K562 (cell line): ENCODE results near the gene AHI1. TPM values are rescaled to one million over a fixed set of nuclear protein-coding genes. Genes with fewer than 3 reads are reported as not detected.

Experiments
- CAMTA2 ChIP-seq: fragments of 250-450 bp; sonication (Bioruptor Pico); conservative IDR thresholded peaks from 2 replicates; pipeline ENCODE4 v1.5.1; 2022
- CEBPG ChIP-seq, 3 experiments: fragments of 200-800 bp in 1 of 3; sonication (Bioruptor generic) in 1 of 3; sonication (generic) in 1 of 3; formaldehyde crosslinking in 1 of 3; IDR thresholded peaks in 2 of 3; conservative IDR thresholded peaks in 1 of 3; 2 replicates each; pipeline versions ENCODE4 v1.6.1 to v1.8.0; 2016 to 2022; ENCODE audit warnings: missing compliant biosample characterization in 2 of 3, missing genetic modification characterization in 2 of 3, mild to moderate bottlenecking in 1 of 3, missing genetic modification reagents in 1 of 3
- FOXA3 ChIP-seq, 2 experiments: fragments of 450-650 bp in 1 of 2; sonication (generic) in 1 of 2; formaldehyde crosslinking; IDR thresholded peaks in 1 of 2; conservative IDR thresholded peaks in 1 of 2; 2 replicates each; pipeline versions ENCODE4 v1.4.0 to v1.8.0; 2020 to 2022; ENCODE audit warnings: mild to moderate bottlenecking in 2 of 2, missing genetic modification reagents in 1 of 2
- GABPA ChIP-seq: fragments of 200-800 bp; sonication (Bioruptor generic); conservative IDR thresholded peaks from 2 replicates; pipeline ENCODE4 v1.6.1; 2016; ENCODE audit warnings: low read depth, missing genetic modification characterization, missing compliant biosample characterization
- HLTF ChIP-seq: fragments of 450-650 bp; IDR thresholded peaks from 2 replicates; pipeline ENCODE4 v1.6.1; 2016
- KLF13 ChIP-seq: fragments of 450-650 bp; IDR thresholded peaks from 2 replicates; pipeline ENCODE4 v1.6.1; 2016; ENCODE audit warnings: missing genetic modification characterization, low read depth, mild to moderate bottlenecking, missing compliant biosample characterization, moderate library complexity, borderline replicate concordance
- KLF6 ChIP-seq: fragments of 250-450 bp; sonication (Bioruptor Pico); IDR thresholded peaks from 2 replicates; pipeline ENCODE4 v1.4.0; 2020; ENCODE audit warnings: mild to moderate bottlenecking, moderate library complexity, borderline replicate concordance
- MTA3 ChIP-seq: fragments of 450-650 bp; formaldehyde crosslinking; IDR thresholded peaks from 2 replicates; pipeline ENCODE4 v1.6.1; 2017; ENCODE audit warnings: mild to moderate bottlenecking, borderline replicate concordance
- NFATC3 ChIP-seq: fragments of 450-650 bp; IDR thresholded peaks from 2 replicates; pipeline ENCODE4 v1.6.1; 2017; ENCODE audit warnings: mild to moderate bottlenecking
- POLR2AphosphoS2 ChIP-seq: IDR thresholded peaks from 2 replicates; pipeline ENCODE4 v1.6.1; 2012; ENCODE audit warnings: low read length, improper control_type of control experiment
- RNF2 ChIP-seq: sonication (generic); IDR thresholded peaks from 2 replicates; pipeline ENCODE4 v1.6.1; 2016
- SETDB1 ChIP-seq: IDR thresholded peaks from one replicate; pipeline ENCODE4 v1.6.1; 2012; ENCODE audit warnings: low read length, control low read depth, inconsistent platforms
- SRSF7 ChIP-seq: fragments of 200-400 bp; formaldehyde crosslinking; optimal IDR thresholded peaks from 2 replicates; pipeline ENCODE3; 2017; ENCODE audit warnings: mild to moderate bottlenecking, low read depth, low read length
- ZNF239 ChIP-seq: fragments of 250-450 bp; sonication (Bioruptor Pico); IDR thresholded peaks from 2 replicates; pipeline ENCODE4 v1.4.0; 2020; ENCODE audit warnings: mild to moderate bottlenecking
- ZNF431 ChIP-seq: sonication (generic); formaldehyde crosslinking; IDR thresholded peaks from 2 replicates; pipeline ENCODE4 v1.8.0; 2022; ENCODE audit warnings: mild to moderate bottlenecking, missing genetic modification reagents
- polyA plus RNA-seq, 8 experiments: library from polyadenylated mRNA; depleted of rRNA in 4 of 8; stranded (reverse) in 5 of 8; unstranded in 3 of 8; fragments of >200 nt; fragmentation: Nextera tagmentation in 2 of 8; fragmentation: Illumina TruSeq in 1 of 8; extraction: Ambion mirVana in 2 of 8; extraction: Trizol in 1 of 8; gene quantifications; 2 replicates each; pipeline versions ENCODE4 v1.2.1 to v1.2.3, GENCODE V29; 2011 to 2014; ENCODE audit warnings: inconsistent platforms in 1 of 8, missing spikeins in 1 of 8
- total RNA-seq, 7 experiments: library from RNA; depleted of rRNA in 6 of 7; stranded (reverse); fragments of >200 nt in 6 of 7; fragmentation: Illumina TruSeq in 2 of 7; extraction: Trizol in 2 of 7; gene quantifications; 2 replicates each; pipeline versions ENCODE4 v1.2.1 to v1.2.3, GENCODE V29; 2011 to 2021; ENCODE audit warnings: low replicate concordance in 1 of 7
- TF ChIP-seq, protein P1 (sequence below): fragments of 450-650 bp; IDR thresholded peaks from 2 replicates; pipeline ENCODE4 v1.6.1; 2018; ENCODE audit warnings: mild to moderate bottlenecking, low read depth; ENCODE audit not compliant: partially characterized antibody
- TF ChIP-seq, protein P2 (sequence below): sonication (generic); formaldehyde crosslinking; IDR thresholded peaks from 2 replicates; pipeline ENCODE4 v1.8.1; 2023; ENCODE audit warnings: mild to moderate bottlenecking, missing genetic modification reagents
- TF ChIP-seq, protein P3 (sequence below): fragments of 450-650 bp; formaldehyde crosslinking; IDR thresholded peaks from 2 replicates; pipeline ENCODE4 v1.4.0; 2020; ENCODE audit warnings: mild to moderate bottlenecking, moderate library complexity
- TF ChIP-seq, protein P4 (sequence below): sonication (generic); formaldehyde crosslinking; IDR thresholded peaks from 2 replicates; pipeline ENCODE4 v1.8.0; 2022; ENCODE audit warnings: mild to moderate bottlenecking, low read depth, missing genetic modification reagents

AHI1 gene
- total and polyA plus RNA-seq, 9 of the 15 experiments (the other 6 are each of a cell fraction or from before 2014, with no cell fraction given), result 24.7 to 54.9 (median 32.2) TPM

DNA sequence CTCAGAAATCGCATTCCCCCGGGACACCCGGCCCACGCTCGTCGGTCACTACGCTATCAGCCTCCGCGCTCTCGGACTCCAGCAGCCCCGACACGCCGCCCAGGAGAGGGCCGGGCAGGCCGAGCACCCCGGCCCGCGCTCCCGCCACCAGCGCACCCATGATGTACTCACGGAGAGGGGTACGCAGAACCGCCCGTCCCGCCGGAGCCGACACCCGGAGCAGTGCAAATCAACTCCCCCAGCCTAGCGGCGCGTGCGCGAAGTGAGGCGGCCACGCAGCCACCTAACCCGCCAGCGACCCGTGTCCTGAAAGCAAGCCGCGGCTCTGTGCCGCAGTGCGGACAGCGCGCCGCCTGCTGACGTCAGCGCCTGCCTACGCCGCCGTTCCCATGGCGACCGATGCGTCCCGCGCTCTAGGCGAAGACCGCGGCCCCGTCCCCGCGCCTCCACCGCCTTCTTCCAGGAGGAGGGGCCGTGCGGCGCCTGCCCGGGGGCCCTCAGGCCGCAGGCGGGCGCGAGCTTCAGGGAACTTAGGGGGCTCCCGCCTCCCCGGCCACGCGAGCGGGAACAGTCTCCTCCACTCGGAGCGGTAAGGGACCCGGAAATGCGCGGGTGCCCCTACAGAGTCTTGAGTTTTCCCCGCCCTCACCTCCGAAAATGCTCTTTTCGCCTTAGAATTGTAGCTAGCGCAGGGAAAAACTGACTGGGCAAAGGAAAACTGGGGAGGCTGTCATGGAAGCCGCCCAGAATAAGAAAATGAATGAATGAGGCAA lies at the start of gene AHI1 (continued):
- TF ChIP-seq, protein P1, sequence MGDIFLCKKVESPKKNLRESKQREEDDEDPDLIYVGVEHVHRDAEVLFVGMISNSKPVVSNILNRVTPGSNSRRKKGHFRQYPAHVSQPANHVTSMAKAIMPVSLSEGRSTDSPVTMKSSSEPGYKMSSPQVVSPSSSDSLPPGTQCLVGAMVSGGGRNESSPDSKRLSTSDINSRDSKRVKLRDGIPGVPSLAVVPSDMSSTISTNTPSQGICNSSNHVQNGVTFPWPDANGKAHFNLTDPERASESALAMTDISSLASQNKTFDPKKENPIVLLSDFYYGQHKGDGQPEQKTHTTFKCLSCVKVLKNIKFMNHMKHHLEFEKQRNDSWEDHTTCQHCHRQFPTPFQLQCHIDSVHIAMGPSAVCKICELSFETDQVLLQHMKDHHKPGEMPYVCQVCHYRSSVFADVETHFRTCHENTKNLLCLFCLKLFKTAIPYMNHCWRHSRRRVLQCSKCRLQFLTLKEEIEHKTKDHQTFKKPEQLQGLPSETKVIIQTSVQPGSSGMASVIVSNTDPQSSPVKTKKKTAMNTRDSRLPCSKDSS, result no peak
- TF ChIP-seq HLTF (peak; percentile 25; the same call in 1 of the 2 replicates), MTA3 (peak; percentile 85; the same call in 1 of the 2 replicates), SETDB1 (peak; percentile 95), NFATC3 (no peak), FOXA3 (CRISPR knock-in tag; conservative IDR thresholded peaks at IDR 0.05 in 1 of 2, IDR thresholded peaks at IDR 0.05 in 1 of 2) (peak in 1 of 2 experiments; percentile 95; a peak in 2 of 4 replicates), POLR2AphosphoS2 (peak; percentile 51; the same call in 1 of the 2 replicates), SRSF7 (no peak), ZNF431 (CRISPR knock-in tag) (peak; percentile 88), CEBPG (CRISPR knock-in tag; IDR thresholded peaks at IDR 0.05) (peak; percentile 64), CEBPG (tag; conservative IDR thresholded peaks at IDR 0.05 in 1 of 2, IDR thresholded peaks at IDR 0.05 in 1 of 2) (no peak), KLF13 (tag) (0 out of 2 replicates have a peak, but pooled peaks have one; percentile 41), KLF6 (peak; percentile 11; the same call in 1 of the 2 replicates), GABPA (peak; percentile 73), CAMTA2 (0 out of 2 replicates have a peak, but pooled peaks have one; percentile 66), RNF2 (peak; percentile 81; the same call in 1 of the 2 replicates), ZNF239 (CRISPR knock-in tag) (peak; percentile 12; the same call in 1 of the 2 replicates)
- TF ChIP-seq, protein P2, sequence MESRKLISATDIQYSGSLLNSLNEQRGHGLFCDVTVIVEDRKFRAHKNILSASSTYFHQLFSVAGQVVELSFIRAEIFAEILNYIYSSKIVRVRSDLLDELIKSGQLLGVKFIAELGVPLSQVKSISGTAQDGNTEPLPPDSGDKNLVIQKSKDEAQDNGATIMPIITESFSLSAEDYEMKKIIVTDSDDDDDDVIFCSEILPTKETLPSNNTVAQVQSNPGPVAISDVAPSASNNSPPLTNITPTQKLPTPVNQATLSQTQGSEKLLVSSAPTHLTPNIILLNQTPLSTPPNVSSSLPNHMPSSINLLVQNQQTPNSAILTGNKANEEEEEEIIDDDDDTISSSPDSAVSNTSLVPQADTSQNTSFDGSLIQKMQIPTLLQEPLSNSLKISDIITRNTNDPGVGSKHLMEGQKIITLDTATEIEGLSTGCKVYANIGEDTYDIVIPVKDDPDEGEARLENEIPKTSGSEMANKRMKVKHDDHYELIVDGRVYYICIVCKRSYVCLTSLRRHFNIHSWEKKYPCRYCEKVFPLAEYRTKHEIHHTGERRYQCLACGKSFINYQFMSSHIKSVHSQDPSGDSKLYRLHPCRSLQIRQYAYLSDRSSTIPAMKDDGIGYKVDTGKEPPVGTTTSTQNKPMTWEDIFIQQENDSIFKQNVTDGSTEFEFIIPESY (CRISPR knock-in tag), result 0 out of 2 replicates have a peak, but pooled peaks have one; percentile 48
- TF ChIP-seq, protein P3, sequence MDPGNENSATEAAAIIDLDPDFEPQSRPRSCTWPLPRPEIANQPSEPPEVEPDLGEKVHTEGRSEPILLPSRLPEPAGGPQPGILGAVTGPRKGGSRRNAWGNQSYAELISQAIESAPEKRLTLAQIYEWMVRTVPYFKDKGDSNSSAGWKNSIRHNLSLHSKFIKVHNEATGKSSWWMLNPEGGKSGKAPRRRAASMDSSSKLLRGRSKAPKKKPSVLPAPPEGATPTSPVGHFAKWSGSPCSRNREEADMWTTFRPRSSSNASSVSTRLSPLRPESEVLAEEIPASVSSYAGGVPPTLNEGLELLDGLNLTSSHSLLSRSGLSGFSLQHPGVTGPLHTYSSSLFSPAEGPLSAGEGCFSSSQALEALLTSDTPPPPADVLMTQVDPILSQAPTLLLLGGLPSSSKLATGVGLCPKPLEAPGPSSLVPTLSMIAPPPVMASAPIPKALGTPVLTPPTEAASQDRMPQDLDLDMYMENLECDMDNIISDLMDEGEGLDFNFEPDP (CRISPR knock-in tag), result peak; percentile 13; the same call in 1 of the 2 replicates
- TF ChIP-seq, protein P4, sequence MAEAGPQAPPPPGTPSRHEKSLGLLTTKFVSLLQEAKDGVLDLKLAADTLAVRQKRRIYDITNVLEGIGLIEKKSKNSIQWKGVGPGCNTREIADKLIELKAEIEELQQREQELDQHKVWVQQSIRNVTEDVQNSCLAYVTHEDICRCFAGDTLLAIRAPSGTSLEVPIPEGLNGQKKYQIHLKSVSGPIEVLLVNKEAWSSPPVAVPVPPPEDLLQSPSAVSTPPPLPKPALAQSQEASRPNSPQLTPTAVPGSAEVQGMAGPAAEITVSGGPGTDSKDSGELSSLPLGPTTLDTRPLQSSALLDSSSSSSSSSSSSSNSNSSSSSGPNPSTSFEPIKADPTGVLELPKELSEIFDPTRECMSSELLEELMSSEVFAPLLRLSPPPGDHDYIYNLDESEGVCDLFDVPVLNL, result peak; percentile 86
